VCaP (cell line): Measurements from ENCODE around the gene KIT.
"Not testable (repeated sequence)": the region's sequence is repeated elsewhere in the genome, so short reads cannot be mapped to it uniquely, and the experiment has no call there.

Experiments used
- H3K27ac ChIP-seq: fragments of 450-650 bp; 2 replicates; pipeline ENCODE4 v1.5.1; 2017
- TF ChIP-seq, protein P1 (sequence below): fragments of 450-650 bp; conservative IDR thresholded peaks from 2 replicates; pipeline ENCODE4 v1.5.1; 2017; ENCODE audit warnings: mild to moderate bottlenecking, moderate library complexity

Gene KIT

GRCh38 chr4:54657551-54658251, at the start of gene KIT:
Gene KIT (plus strand): TSS chr4:54657957. CDS start chr4:54658015, 58 bp downstream.
- TF ChIP-seq, protein P1, sequence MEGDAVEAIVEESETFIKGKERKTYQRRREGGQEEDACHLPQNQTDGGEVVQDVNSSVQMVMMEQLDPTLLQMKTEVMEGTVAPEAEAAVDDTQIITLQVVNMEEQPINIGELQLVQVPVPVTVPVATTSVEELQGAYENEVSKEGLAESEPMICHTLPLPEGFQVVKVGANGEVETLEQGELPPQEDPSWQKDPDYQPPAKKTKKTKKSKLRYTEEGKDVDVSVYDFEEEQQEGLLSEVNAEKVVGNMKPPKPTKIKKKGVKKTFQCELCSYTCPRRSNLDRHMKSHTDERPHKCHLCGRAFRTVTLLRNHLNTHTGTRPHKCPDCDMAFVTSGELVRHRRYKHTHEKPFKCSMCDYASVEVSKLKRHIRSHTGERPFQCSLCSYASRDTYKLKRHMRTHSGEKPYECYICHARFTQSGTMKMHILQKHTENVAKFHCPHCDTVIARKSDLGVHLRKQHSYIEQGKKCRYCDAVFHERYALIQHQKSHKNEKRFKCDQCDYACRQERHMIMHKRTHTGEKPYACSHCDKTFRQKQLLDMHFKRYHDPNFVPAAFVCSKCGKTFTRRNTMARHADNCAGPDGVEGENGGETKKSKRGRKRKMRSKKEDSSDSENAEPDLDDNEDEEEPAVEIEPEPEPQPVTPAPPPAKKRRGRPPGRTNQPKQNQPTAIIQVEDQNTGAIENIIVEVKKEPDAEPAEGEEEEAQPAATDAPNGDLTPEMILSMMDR, result no peak
- no peak within 1 kb of the TSS for H3K27ac ChIP-seq

GRCh38 chr4:54609310-54609709, 48.4 kb upstream of the KIT start:
- H3K27ac ChIP-seq, result no peak overlapping the region
- TF ChIP-seq, protein P1, result no peak

GRCh38 chr4:54614149-54614548, 43.6 kb upstream of the KIT start:
- TF ChIP-seq, protein P1, result no peak
- H3K27ac ChIP-seq, result no peak overlapping the region

- TF ChIP-seq, protein P1, result no peak
- H3K27ac ChIP-seq, result no peak overlapping the region
Observed at GRCh38 chr4:54620773-54621172, 37.0 kb upstream of the KIT start.

DNA sequence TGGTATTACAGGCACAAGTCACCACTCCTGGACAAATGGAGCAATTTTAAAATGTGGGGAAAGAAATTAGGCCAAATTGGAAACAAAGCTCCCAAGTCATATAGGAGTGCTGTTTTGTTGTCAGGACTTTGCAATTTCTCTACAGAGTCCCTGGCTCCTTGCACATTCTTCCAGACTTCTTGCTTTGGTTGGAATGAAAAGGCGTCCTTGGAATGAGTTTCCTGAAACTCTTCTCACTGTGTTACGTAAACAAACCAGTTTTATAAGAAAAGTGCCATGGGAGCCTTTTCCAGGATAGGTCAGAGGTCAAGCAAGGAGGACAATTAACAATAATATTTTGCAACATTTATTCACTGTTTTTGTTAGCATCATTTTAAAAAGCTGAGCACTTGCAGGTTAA, 32.4 kb upstream of the KIT start:
- H3K27ac ChIP-seq, result no peak overlapping the region
- TF ChIP-seq, protein P1, result no peak

DNA sequence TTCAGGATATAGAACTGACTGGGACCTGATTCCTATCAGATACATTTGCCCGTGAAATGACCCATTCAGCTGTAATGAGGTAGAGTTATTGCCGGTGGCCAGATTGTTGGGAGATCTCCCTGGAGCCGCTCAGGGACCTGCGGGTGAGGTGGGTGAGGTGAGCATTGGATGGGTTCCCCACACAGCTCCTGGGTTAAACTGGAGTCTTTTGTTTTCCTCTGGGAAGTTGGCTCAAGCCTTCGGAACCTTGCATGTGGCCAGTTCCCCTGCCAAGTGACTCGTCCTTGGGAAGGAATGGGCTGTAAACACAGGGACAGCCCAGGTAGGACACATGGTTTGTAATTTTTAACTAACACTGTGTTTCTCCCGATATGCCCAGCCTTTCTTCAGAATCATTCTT, 31.6 kb upstream of the KIT start:
- no peak overlapping the region for H3K27ac ChIP-seq
- TF ChIP-seq, protein P1, result no peak

DNA sequence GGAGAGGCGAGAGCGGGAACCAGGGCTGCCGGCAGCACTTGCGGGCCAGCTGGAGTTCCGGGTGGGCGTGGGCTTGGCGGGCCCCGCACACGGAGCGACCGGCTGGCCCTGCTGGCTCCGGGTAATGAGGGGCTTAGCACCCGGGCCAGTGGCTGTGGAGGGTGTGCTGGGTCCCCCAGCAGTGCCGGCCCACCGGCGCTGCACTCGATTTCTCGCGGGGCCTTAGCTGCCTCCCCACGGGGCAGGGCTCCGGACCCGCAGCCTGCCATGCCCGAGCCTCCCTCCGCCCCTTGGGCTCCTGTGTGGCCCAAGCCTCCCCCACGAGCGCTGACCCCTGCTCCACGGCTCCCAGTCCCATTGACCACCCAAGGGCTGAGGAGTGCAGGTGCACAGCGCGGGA, 25.2 kb upstream of the KIT start:
- no peak overlapping the region for H3K27ac ChIP-seq
- TF ChIP-seq, protein P1, result no peak

- not testable (repeated sequence) for H3K27ac ChIP-seq
Observed at GRCh38 chr4:54633102-54633740, 24.5 kb upstream of the KIT start.
